B cell (primary cell): ENCODE measurements around the gene ADAMTS12. TPM values are rescaled to one million over a fixed set of nuclear protein-coding genes. Genes with fewer than 3 reads are reported as not detected.

Source experiments
- ATAC-seq: fragments of 200-7000 bp; cut with Tn5 transposase; one replicate; pipeline ENCODE4 v1.10.0; 2021; ENCODE audit warnings: low read depth, mild to moderate bottlenecking, moderate number of reproducible peaks, moderate library complexity
- CTCF ChIA-PET: fragments of 350-600 bp; sonication (Branson Sonifier 250); formaldehyde crosslinking; loops from one replicate; lab custom pipeline; 2021; ENCODE audit warnings: antibody characterized with exemption, inconsistent platforms; lab: Charles Lee
- POLR2A ChIA-PET: fragments of 350-600 bp; sonication (Branson Sonifier 250); formaldehyde crosslinking; loops from one replicate; lab custom pipeline; 2021; ENCODE audit warnings: antibody characterized with exemption; lab: Charles Lee
- DNase-seq: peaks from one replicate; pipeline ENCODE4 v3.0.0; 2013
- H2AFZ ChIP-seq: 2 replicates; pipeline ENCODE4 v1.6.1; 2012; ENCODE audit warnings: mild to moderate bottlenecking, low read depth, low read length; ENCODE audit not compliant: insufficient read depth, poor library complexity, severe bottlenecking
- H3K27ac ChIP-seq, 2 donors: 1 replicate in 1 of 2; 2 replicates in 1 of 2; pipeline ENCODE4 v1.5.1; 2012 to 2013; ENCODE audit warnings: low read length in 2 of 2, mild to moderate bottlenecking in 2 of 2, moderate library complexity in 1 of 2
- H3K27me3 ChIP-seq, 4 experiments: fragments of 200-600 bp in 1 of 4; sonication (generic) in 1 of 4; replicated peaks in 1 of 4; 1 replicate in 2 of 4; 2 replicates in 2 of 4; pipeline versions ENCODE4 v1.6.1 to v1.7.0; 2013 to 2016; ENCODE audit warnings: low read length in 3 of 4, mild to moderate bottlenecking in 2 of 4, mixed read lengths in 1 of 4, moderate library complexity in 1 of 4; ENCODE audit not compliant: insufficient read depth in 4 of 4, control insufficient read depth in 3 of 4; ENCODE audit errors: control extremely low read depth in 1 of 4
- H3K36me3 ChIP-seq, 2 experiments: replicated peaks in 1 of 2; 1 replicate in 1 of 2; 2 replicates in 1 of 2; pipeline versions ENCODE4 v1.6.1 to v1.7.1; 2013; ENCODE audit warnings: low read length in 1 of 2; ENCODE audit not compliant: insufficient read depth in 2 of 2, control insufficient read depth in 1 of 2; ENCODE audit errors: control extremely low read depth in 1 of 2, extremely low read depth in 1 of 2
- H3K4me1 ChIP-seq, 2 donors: fragments of 200-600 bp in 1 of 2; sonication (generic) in 1 of 2; 1 replicate in 1 of 2; 2 replicates in 1 of 2; pipeline versions ENCODE4 v1.5.1 to v1.6.1; 2013 to 2017; ENCODE audit warnings: low read length in 2 of 2; ENCODE audit not compliant: control insufficient read depth in 2 of 2, insufficient read depth in 2 of 2
- H3K4me2 ChIP-seq: replicated peaks from 2 replicates; pipeline ENCODE3; 2012; ENCODE audit warnings: mild to moderate bottlenecking, low read depth, low read length; ENCODE audit not compliant: poor library complexity, severe bottlenecking
- H3K4me3 ChIP-seq, 5 experiments: fragments of 200-600 bp in 1 of 5; sonication (generic) in 1 of 5; 1 replicate in 3 of 5; 2 replicates in 2 of 5; pipeline versions ENCODE4 v1.5.1 to v1.7.0; 2011 to 2016; ENCODE audit warnings: low read length in 4 of 5, mild to moderate bottlenecking in 4 of 5, low read depth in 2 of 5, control low read depth in 1 of 5, moderate library complexity in 1 of 5; ENCODE audit not compliant: insufficient read depth in 1 of 5; ENCODE audit errors: control extremely low read depth in 1 of 5, extremely low read depth in 1 of 5
- H3K79me2 ChIP-seq: fragments of 200-600 bp; sonication (generic); one replicate; pipeline ENCODE4 v1.6.0; 2016; ENCODE audit warnings: low read length; ENCODE audit not compliant: control insufficient read depth, insufficient read depth
- H3K9ac ChIP-seq: fragments of 200-600 bp; sonication (generic); 2 replicates; pipeline ENCODE4 v1.6.1; 2017; ENCODE audit warnings: mild to moderate bottlenecking, low read length, moderate library complexity
- H3K9me3 ChIP-seq, 3 donors: one replicate each; pipeline versions ENCODE4 v1.6.1 to v1.7.1; 2013; ENCODE audit warnings: low read length in 2 of 3; ENCODE audit not compliant: control insufficient read depth in 2 of 3, insufficient read depth in 1 of 3; ENCODE audit errors: control extremely low read depth in 1 of 3
- H4K20me1 ChIP-seq: 2 replicates; pipeline ENCODE4 v1.6.0; 2012; ENCODE audit warnings: mild to moderate bottlenecking, low read length; ENCODE audit not compliant: insufficient read depth, control insufficient read depth, poor library complexity, severe bottlenecking
- H3K27ac Mint-ChIP-seq: one replicate; pipeline ENCODE4 v1.8.0; 2021; ENCODE audit warnings: mixed read lengths
- H3K27me3 Mint-ChIP-seq: one replicate; pipeline ENCODE4 v1.8.0; 2021; ENCODE audit warnings: mixed read lengths
- H3K4me1 Mint-ChIP-seq: one replicate; pipeline ENCODE4 v1.8.0; 2021; ENCODE audit warnings: mixed read lengths
- H3K4me3 Mint-ChIP-seq: one replicate; pipeline ENCODE4 v1.8.0; 2021; ENCODE audit warnings: mixed read lengths
- H3K9me3 Mint-ChIP-seq: one replicate; pipeline ENCODE4 v1.8.0; 2022; ENCODE audit warnings: mixed read lengths; ENCODE audit not compliant: insufficient read depth
- EZH2 ChIP-seq: IDR thresholded peaks from 2 replicates; pipeline ENCODE4 v1.6.1; 2012; ENCODE audit warnings: borderline replicate concordance, low read depth, mild to moderate bottlenecking, moderate library complexity, low read length; ENCODE audit not compliant: insufficient read depth, poor library complexity, severe bottlenecking
- WGBS: methylation state at CpG from one replicate; pipeline ENCODE4 v1.1.5; 2013; ENCODE audit warnings: missing lambda C conversion rate; ENCODE audit not compliant: insufficient coverage; 5-methylcytosine and 5-hydroxymethylcytosine counted together
- intact Hi-C: fragments of 100-400 bp; cut with micrococcal nuclease; formaldehyde crosslinking; loops from one replicate; pipeline ENCODE4 v1.10.0; 2022
- polyA plus RNA-seq: library from polyadenylated mRNA; depleted of rRNA; stranded (reverse); fragments of >200 nt; gene quantifications from 2 replicates; pipeline ENCODE4 v1.2.3, GENCODE V29; 2012
- total RNA-seq, 2 donors: library from RNA; stranded (reverse); fragments of 120-200 nt in 1 of 2; gene quantifications; 1 replicate in 1 of 2; 2 replicates in 1 of 2; pipeline versions ENCODE4 v1.2.3 to v1.2.4, GENCODE V29; 2013 to 2022
- TF ChIP-seq, protein P1 (sequence below): fragments of 200-600 bp; IDR thresholded peaks from one replicate; pipeline ENCODE4 v1.8.0; 2022; ENCODE audit warnings: antibody characterized with exemption, mild to moderate bottlenecking

ADAMTS12 gene
- total and polyA plus RNA-seq, 2 donors (not counting 1 experiment from before 2014, with no cell fraction given), result not detected

DNA sequence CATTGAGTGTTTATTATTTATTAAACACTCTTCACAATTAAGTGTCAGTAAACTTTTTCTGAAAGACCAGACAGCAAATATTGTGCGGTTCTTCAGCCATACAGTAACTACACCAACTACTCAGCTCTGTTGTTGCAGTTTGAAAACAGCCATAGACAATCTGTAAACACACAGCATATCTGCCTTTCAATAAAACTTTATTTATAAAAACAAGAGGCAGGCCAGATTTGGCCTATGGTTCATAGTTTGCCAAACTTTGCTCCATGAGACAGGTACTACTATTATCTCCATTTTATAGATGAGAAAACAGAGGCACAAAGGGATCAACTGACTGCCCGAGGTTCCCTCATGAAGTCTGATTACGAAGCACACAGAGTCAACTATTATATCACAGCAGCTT lies 11.5 kb downstream of the ADAMTS12 start:
- no peak overlapping the region for H3K9ac ChIP-seq
- H3K27ac ChIP-seq, result no peak overlapping the region
- H3K27me3 ChIP-seq, result no peaks in the 10 kb centered on the region
- Mint-ChIP-seq H3K4me3 (no peak overlapping the region), H3K4me1 (no peaks in the 10 kb centered on the region), H3K27ac (no peak overlapping the region), H3K9me3 (no peaks in the 10 kb centered on the region), H3K27me3 (peaks cover 5% of the 10 kb centered on the region)
- no peak overlapping the region for H3K4me3 ChIP-seq
- no peak for TF ChIP-seq EZH2
- TF ChIP-seq, protein P1, sequence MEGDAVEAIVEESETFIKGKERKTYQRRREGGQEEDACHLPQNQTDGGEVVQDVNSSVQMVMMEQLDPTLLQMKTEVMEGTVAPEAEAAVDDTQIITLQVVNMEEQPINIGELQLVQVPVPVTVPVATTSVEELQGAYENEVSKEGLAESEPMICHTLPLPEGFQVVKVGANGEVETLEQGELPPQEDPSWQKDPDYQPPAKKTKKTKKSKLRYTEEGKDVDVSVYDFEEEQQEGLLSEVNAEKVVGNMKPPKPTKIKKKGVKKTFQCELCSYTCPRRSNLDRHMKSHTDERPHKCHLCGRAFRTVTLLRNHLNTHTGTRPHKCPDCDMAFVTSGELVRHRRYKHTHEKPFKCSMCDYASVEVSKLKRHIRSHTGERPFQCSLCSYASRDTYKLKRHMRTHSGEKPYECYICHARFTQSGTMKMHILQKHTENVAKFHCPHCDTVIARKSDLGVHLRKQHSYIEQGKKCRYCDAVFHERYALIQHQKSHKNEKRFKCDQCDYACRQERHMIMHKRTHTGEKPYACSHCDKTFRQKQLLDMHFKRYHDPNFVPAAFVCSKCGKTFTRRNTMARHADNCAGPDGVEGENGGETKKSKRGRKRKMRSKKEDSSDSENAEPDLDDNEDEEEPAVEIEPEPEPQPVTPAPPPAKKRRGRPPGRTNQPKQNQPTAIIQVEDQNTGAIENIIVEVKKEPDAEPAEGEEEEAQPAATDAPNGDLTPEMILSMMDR, result no peak
- H3K79me2 ChIP-seq, result no peaks in the 10 kb centered on the region
- no peaks in the 10 kb centered on the region for H3K36me3 ChIP-seq
- POLR2A ChIA-PET, result no interaction called here
- no peaks in the 10 kb centered on the region for H3K9me3 ChIP-seq
- intact Hi-C loops, result no loop called here
- no peaks in the 10 kb centered on the region for H4K20me1 ChIP-seq
- H3K4me1 ChIP-seq, result no peaks in the 10 kb centered on the region
- ATAC-seq (no peak), DNase-seq (no peak)
- 96% methylated on average over 2 of the region's 3 CpGs for WGBS
- H3K4me2 ChIP-seq, result no peak overlapping the region
- no peak overlapping the region for H2AFZ ChIP-seq
- CTCF ChIA-PET, result no interaction called here

DNA sequence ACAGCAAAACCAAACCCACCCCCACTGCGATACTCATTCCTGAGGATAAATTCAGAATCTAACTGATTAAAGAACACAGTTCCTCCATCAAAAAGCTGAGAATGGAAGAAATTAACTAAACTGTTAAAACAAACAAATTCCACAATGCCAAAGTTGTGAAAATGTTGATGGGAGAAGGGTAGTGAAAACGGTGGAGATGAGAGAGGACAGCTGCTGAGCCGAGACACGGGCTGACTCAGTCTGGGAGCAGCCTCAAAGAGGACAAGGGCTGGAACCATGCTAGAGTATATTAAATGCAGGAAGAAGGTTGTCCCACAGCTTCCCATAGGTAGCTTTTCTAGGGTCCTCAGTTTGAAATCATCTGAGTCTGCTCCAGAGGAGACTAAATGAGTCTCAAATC lies 14.3 kb downstream of the ADAMTS12 start:
- Mint-ChIP-seq H3K27ac (no peak overlapping the region), H3K4me3 (no peak overlapping the region), H3K9me3 (peaks cover 3% of the 10 kb centered on the region), H3K4me1 (no peaks in the 10 kb centered on the region), H3K27me3 (peaks cover 4% of the 10 kb centered on the region)
- Histone ChIP-seq H3K9me3 (no peaks in the 10 kb centered on the region), H3K4me2 (no peak overlapping the region), H3K79me2 (no peaks in the 10 kb centered on the region), H4K20me1 (no peaks in the 10 kb centered on the region), H3K36me3 (no peaks in the 10 kb centered on the region), H2AFZ (no peak overlapping the region), H3K9ac (no peak overlapping the region), H3K27ac (no peak overlapping the region), H3K4me1 (no peaks in the 10 kb centered on the region), H3K27me3 (peaks cover 0 to 2% (median 0%) of the 10 kb centered on the region in 4 experiments), H3K4me3 (no peak overlapping the region)
- DNase-seq (no peak), ATAC-seq (no peak)
- TF ChIP-seq EZH2, result no peak
- TF ChIP-seq, protein P1, result no peak
- intact Hi-C loops, result no loop called here
- ChIA-PET POLR2A (no interaction called here), CTCF (interaction anchor here (0.5 kb wide), 1 partner anchor 126 kb away, joined by 3 read pairs; no protein-coding TSS in a partner anchor)
- WGBS, result 80% methylated on average over 4 of the region's 4 CpGs
